Medulla oblongata (tissue), 1 donor: ENCODE data around the gene GABRB1.

Experiments used
- DNase-seq: peaks from one replicate; pipeline ENCODE4 v3.0.0-alpha.2; 2015; ENCODE audit errors: extremely low spot score

GABRB1 gene

DNA sequence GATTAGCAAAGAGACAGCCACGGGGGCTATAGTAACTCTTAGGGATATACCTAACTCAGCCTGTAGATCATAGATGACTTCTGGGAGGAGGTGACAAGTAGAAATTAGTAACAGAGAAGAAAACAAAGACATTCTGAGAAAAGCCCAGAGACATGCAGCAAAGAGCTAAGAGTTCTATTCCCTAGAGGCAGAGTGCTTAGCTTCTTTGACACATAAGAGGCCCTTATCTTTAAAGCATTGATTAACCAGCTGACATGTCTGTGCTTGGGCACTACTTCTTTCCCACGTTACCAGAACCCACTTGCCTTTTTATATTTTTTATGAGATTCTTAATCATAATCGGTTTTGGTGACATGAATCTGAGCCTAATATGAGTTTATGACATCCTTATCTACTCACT, 179.5 kb downstream of the GABRB1 start:
- DNase-seq, result no peak

- no peak for DNase-seq
Measured at GRCh38 chr4:47213106-47213505, 181.7 kb downstream of the GABRB1 start.

GRCh38 chr4:47213539-47213938, 182.2 kb downstream of the GABRB1 start:
- no peak for DNase-seq

DNA sequence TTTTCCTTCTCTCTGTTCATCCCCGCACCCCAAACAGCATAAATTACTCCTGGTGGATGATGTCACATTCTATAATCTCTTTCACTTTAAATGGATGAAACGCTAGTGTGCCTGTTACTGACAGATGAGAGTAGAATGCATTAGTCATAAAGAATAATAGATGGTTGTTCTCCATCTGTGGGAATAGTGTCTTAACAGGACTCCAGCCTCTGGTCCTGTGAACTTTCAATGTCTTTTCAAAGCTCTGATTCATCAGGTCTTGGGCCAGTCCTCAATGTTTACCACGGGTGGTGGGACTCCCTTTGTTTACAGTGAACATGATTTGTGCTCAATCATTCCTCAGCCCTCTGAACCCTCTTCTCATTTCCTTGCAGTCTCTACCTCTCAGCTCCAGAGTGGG, 182.6 kb downstream of the GABRB1 start:
- peak; percentile 73 for DNase-seq

DNA sequence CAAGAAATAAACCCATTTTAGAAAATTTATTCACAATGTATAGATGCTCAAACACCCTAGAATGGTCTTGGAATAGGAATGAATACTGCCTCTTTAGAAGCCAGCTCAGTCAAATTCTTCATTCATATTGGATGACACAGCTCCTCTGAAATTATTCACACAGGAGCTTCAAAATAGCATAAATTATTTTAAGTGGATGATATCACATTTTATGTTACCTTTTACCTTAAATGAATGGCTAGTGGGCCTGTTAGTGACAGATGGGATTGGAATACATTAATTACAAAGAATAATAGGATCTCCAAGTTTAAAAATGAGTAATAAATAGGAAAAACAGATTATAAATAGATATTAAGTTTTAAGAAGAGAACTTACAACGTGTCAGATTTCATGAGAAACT, 184.4 kb downstream of the GABRB1 start:
- no peak for DNase-seq

DNA sequence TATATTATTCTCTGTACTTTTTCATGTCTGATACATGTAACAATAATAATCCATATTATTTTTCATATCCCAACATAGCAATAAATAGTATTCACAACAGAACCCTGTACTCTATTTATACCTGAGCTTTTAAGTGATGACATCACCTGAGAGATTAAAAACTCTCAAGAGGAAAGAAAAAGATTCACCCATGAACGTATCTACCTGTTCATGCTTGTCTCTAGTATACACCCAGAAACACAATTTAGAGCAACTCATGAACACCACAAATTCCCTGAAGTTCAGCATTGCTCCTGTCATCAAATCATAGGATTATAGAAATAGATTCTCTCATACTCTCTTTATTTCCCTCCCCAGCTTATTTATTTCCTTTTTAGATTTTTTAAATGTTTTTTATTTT, 185.9 kb downstream of the GABRB1 start:
- DNase-seq, result no peak

DNA sequence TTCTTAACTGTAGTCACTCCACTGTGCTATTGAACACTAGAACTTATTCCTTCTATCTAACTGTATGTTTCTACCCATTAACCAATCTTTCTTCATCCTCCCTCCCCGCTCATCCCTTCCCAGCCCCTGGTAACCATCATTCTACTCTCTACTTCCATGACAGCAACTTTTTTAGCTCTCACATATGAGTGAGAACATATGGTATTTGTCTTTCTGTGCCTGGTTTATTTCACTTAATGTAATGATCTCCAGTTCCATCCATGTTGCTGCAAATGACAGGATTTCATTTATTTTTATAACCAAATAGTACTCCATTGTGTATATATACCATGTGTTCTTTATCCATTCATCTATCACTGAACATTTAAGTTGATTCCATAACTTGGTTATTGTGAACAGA, 186.5 kb downstream of the GABRB1 start:
- DNase-seq, result no peak

DNA sequence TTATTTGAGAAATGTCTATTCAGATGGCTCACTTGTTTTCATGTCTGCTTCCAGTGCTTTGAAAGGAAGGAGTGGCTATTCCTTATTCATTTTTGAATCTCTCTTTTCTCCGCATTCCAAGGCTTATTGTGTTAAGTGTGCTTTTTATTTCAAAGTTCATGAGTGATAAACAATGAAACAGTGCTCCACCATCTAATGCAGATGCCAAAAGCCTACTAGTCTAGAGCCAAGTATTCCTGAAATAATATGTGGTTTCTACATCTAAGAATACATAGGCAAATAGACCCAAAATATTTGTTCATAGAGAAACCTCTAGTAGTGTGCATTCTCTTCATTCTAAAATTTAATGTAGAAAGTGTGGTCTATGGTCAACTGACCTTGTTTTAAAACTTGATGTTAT, 187.3 kb downstream of the GABRB1 start:
- DNase-seq, result no peak

GRCh38 chr4:47219586-47219985, 188.2 kb downstream of the GABRB1 start:
- no peak for DNase-seq

GRCh38 chr4:47221721-47222120, 190.4 kb downstream of the GABRB1 start:
- DNase-seq, result no peak

DNA sequence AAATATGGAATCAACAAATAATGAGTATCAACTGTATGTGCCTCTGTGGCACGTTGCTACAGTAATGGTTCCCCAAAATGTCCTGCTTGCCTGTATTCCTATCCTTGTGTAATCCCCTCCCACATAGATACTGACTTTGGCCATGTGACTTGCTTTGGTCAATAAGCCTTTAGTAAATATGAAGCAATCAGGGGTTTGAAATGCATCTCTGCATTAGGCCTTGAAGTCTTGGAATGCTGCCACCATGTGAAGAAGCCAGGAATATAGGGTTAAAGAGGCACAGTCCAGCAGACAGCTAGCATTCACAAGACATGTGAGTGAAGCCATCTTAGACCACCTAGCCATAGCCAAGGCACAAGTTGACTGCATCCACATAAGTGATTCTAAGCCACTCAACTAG, 190.9 kb downstream of the GABRB1 start:
- no peak for DNase-seq

GRCh38 chr4:47224361-47224760, 193.0 kb downstream of the GABRB1 start:
- no peak for DNase-seq

DNA sequence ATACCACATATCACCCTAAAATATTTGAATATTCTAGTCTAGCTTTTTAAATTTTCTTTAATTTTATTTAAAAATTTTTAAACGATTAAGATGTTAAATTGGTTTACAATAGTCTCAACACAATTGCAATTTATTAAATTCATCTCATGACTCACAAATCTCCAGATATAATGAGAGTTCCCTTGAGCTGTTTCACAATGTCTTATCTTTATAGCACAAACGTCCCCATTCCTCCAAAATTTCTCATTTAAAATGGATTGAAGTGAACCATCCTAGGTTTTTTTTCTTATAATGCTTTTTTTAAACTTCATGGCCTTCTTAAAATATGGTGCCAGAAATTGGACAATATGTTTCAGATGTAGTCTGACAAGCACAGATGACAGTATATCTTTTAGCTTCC, 204.4 kb downstream of the GABRB1 start:
- no peak for DNase-seq

GRCh38 chr4:47238667-47239066, 207.3 kb downstream of the GABRB1 start:
- DNase-seq, result no peak

- no peak for DNase-seq
Measured at GRCh38 chr4:47239649-47240048, 208.3 kb downstream of the GABRB1 start.

GRCh38 chr4:47251348-47252135, 220.2 kb downstream of the GABRB1 start:
- DNase-seq, result no peak

DNA sequence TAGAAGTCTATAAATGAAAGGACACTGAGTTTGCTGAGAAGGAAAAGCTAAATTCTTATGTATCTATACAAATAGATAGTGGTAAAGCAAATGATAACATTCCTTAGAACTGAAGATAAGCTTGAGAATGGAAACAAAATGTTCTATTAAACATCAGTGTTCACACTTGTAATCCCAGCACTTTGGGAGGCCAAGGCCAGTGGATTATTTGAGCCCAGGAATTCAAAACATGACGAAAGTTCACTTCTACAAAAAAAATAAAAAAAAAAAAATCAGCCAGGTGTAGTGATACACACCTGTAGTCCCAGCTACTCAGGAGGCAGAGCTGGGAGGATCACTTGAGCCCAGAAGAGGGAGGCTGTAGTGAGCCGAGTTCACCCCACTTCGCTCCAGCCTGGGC, 232.4 kb downstream of the GABRB1 start:
- no peak for DNase-seq

- DNase-seq, result peak; percentile 34
Measured at GRCh38 chr4:47270201-47270888, 239.0 kb downstream of the GABRB1 start.

GRCh38 chr4:47271291-47271690, 239.9 kb downstream of the GABRB1 start:
- DNase-seq, result no peak

DNA sequence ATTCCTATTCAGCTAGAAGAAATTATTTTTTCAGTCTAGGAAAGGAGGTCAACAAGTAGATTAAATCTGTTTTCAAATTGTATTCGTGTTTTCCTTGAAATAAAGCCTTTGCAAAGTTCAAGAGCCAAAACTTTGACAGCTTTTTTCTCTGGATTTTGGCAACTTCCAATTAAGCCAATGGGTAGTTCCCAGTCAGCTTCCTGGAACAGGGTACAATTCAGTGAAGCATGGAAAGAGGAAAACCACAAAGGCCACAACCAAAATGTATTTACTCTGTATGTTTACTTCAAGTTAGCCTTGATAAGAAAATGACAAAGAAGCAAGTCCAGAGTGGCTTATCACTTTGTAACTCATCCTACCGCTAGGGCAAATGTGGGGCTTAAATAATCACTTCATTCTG, 243.5 kb downstream of the GABRB1 start:
- DNase-seq, result peak; percentile 20

- DNase-seq, result no peak
Measured at GRCh38 chr4:47275595-47275994, 244.2 kb downstream of the GABRB1 start.

DNA sequence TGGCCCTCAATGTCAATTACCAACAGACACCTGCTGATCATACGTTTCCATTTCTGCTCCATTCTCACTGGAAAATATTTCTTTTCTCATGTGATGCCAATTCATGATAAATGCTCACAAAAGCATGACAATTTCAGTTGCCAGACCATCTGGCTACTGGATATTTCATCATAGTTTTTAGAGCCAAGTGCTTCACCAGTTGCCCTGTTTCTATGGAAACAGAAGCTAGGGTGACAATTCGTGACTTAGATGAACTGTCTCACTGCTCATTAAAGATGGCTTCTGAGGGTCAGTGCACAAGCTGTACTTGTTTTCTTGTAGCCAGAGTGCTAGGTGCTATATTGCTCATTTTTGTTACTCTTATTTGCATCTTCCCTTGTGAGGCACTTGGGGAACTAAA, 247.3 kb downstream of the GABRB1 start:
- no peak for DNase-seq

DNA sequence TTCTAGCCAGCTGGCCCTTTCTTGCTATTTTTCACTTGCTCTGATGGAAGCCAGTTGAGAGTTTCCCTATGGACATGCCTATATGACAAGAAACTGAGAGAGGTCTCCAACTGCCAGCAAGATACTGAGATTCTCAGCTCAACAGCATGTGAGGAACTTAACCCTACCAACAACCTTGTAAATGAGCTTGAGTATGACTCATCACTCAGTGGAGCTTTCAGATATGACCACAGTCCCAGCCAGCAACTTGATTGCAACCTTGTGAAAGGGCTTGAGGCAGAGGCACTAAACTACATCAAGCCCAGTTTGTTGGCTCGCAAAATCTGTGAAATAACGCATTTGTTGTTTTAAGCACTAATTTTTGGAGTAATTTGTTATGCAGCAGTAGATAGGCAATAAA, 256.4 kb downstream of the GABRB1 start:
- DNase-seq, result no peak

DNA sequence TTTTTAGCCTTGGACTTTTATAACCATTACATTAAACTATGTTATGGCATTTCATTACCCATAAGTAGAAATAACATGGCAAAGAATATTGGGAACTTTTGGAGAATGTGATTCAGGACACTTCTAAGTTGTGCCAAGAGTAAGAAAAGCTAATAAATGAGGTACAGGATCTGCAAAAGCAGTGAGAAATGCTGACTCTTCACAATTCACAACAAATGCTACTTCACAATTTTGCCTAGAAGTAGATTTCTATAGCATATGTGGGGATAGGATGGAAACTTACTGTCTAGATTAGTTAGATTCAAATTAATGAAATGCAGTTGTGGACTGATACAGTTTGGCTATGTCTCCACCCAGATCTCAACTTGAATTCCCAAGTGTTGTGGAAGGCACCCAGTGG, 258.4 kb downstream of the GABRB1 start:
- DNase-seq, result no peak
